Rectal smooth muscle tissue (tissue), 1 donor: Measurements from ENCODE around the gene FUCA1.
A peak's percentile ranks its signal among the peaks of the same experiment; 100 is the strongest.

ENCODE experiments used
- H3K27ac ChIP-seq: one replicate; pipeline ENCODE4 v1.7.0; 2013; ENCODE audit warnings: low read depth, low read length, inconsistent platforms
- H3K27me3 ChIP-seq: one replicate; pipeline ENCODE4 v1.7.0; 2013; ENCODE audit warnings: low read length; ENCODE audit not compliant: control insufficient read depth, insufficient read depth
- H3K36me3 ChIP-seq: one replicate; pipeline ENCODE4 v1.7.0; 2013; ENCODE audit warnings: low read length; ENCODE audit not compliant: control insufficient read depth, insufficient read depth
- H3K4me1 ChIP-seq: one replicate; pipeline ENCODE4 v1.7.0; 2013; ENCODE audit warnings: low read length; ENCODE audit not compliant: control insufficient read depth, insufficient read depth
- H3K4me3 ChIP-seq: one replicate; pipeline ENCODE4 v1.7.0; 2013; ENCODE audit warnings: low read length
- H3K9ac ChIP-seq: one replicate; pipeline ENCODE4 v1.7.0; 2013; ENCODE audit warnings: low read length

FUCA1 gene

GRCh38 chr1:23867895-23868556 is at the start of gene FUCA1:
FUCA1 (minus strand) TSS chr1:23868290; CDS start chr1:23868286, 4 bp downstream.
- Histone ChIP-seq H3K27me3 (no peaks in the 10 kb centered on the region), H3K27ac (peak within 1 kb of the TSS; percentile 46), H3K4me1 (peaks cover 3% of the 10 kb centered on the region), H3K36me3 (peaks cover 6% of the 10 kb centered on the region), H3K9ac (peak within 1 kb of the TSS; percentile 38), H3K4me3 (peak within 1 kb of the TSS; percentile 86)

- no peak overlapping the region for H3K27ac ChIP-seq
- peaks cover 7% of the 10 kb centered on the region for H3K4me1 ChIP-seq
- H3K36me3 ChIP-seq, result no peaks in the 10 kb centered on the region
- no peak overlapping the region for H3K9ac ChIP-seq
- H3K27me3 ChIP-seq, result no peaks in the 10 kb centered on the region
- H3K4me3 ChIP-seq, result no peak overlapping the region
These were observed 48.4 kb upstream of the FUCA1 start for GRCh38 chr1:23916209-23917131.

GRCh38 chr1:23915466-23915865 is 47.4 kb upstream of the FUCA1 start:
- no peaks in the 10 kb centered on the region for H3K36me3 ChIP-seq
- H3K4me1 ChIP-seq, result peaks cover 5% of the 10 kb centered on the region
- no peak overlapping the region for H3K4me3 ChIP-seq
- H3K27me3 ChIP-seq, result no peaks in the 10 kb centered on the region
- no peak overlapping the region for H3K9ac ChIP-seq
- no peak overlapping the region for H3K27ac ChIP-seq

- Histone ChIP-seq H3K27ac (no peak overlapping the region), H3K4me3 (no peak overlapping the region), H3K27me3 (no peaks in the 10 kb centered on the region), H3K9ac (no peak overlapping the region), H3K36me3 (no peaks in the 10 kb centered on the region), H3K4me1 (no peaks in the 10 kb centered on the region)
These were observed 46.8 kb upstream of the FUCA1 start for GRCh38 chr1:23914921-23915320.

- Histone ChIP-seq H3K9ac (no peak within 1 kb of the TSS), H3K27me3 (no peaks in the 10 kb centered on the region), H3K4me1 (no peaks in the 10 kb centered on the region), H3K27ac (no peak within 1 kb of the TSS), H3K4me3 (no peak within 1 kb of the TSS), H3K36me3 (no peaks in the 10 kb centered on the region)
These were observed 45.3 kb upstream of the FUCA1 start, which contains the start of gene CNR2 for GRCh38 chr1:23913212-23913880. CNR2 (minus strand) TSS chr1:23913362; CDS start chr1:23875617, 37,745 bp downstream.

GRCh38 chr1:23911921-23912320 is 43.8 kb upstream of the FUCA1 start:
- H3K9ac ChIP-seq, result no peak overlapping the region
- no peaks in the 10 kb centered on the region for H3K4me1 ChIP-seq
- H3K36me3 ChIP-seq, result no peaks in the 10 kb centered on the region
- H3K4me3 ChIP-seq, result no peak overlapping the region
- H3K27me3 ChIP-seq, result no peaks in the 10 kb centered on the region
- no peak overlapping the region for H3K27ac ChIP-seq

GRCh38 chr1:23910553-23911246 is 42.6 kb upstream of the FUCA1 start:
- H3K4me3 ChIP-seq, result no peak overlapping the region
- no peaks in the 10 kb centered on the region for H3K4me1 ChIP-seq
- H3K27me3 ChIP-seq, result no peaks in the 10 kb centered on the region
- H3K36me3 ChIP-seq, result no peaks in the 10 kb centered on the region
- no peak overlapping the region for H3K9ac ChIP-seq
- H3K27ac ChIP-seq, result no peak overlapping the region

GRCh38 chr1:23910144-23910543 is 42.1 kb upstream of the FUCA1 start:
- H3K9ac ChIP-seq, result no peak overlapping the region
- no peaks in the 10 kb centered on the region for H3K4me1 ChIP-seq
- H3K36me3 ChIP-seq, result no peaks in the 10 kb centered on the region
- no peaks in the 10 kb centered on the region for H3K27me3 ChIP-seq
- no peak overlapping the region for H3K27ac ChIP-seq
- H3K4me3 ChIP-seq, result no peak overlapping the region

GRCh38 chr1:23909412-23909811 is 41.3 kb upstream of the FUCA1 start:
- H3K4me1 ChIP-seq, result no peaks in the 10 kb centered on the region
- H3K9ac ChIP-seq, result no peak overlapping the region
- no peak overlapping the region for H3K4me3 ChIP-seq
- H3K36me3 ChIP-seq, result no peaks in the 10 kb centered on the region
- H3K27ac ChIP-seq, result no peak overlapping the region
- H3K27me3 ChIP-seq, result peaks cover 6% of the 10 kb centered on the region

GRCh38 chr1:23908453-23909341 is 40.6 kb upstream of the FUCA1 start:
- Histone ChIP-seq H3K4me1 (no peaks in the 10 kb centered on the region), H3K27me3 (peaks cover 6% of the 10 kb centered on the region), H3K27ac (no peak overlapping the region), H3K36me3 (no peaks in the 10 kb centered on the region), H3K9ac (no peak overlapping the region), H3K4me3 (no peak overlapping the region)

GRCh38 chr1:23906731-23907130 is 38.6 kb upstream of the FUCA1 start:
- H3K4me1 ChIP-seq, result no peaks in the 10 kb centered on the region
- no peak overlapping the region for H3K4me3 ChIP-seq
- H3K27me3 ChIP-seq, result peaks cover 6% of the 10 kb centered on the region
- no peak overlapping the region for H3K27ac ChIP-seq
- no peak overlapping the region for H3K9ac ChIP-seq
- no peaks in the 10 kb centered on the region for H3K36me3 ChIP-seq
